ENCODE measurements around the gene PPP1R15B.

The PPP1R15B gene

GRCh38 chr1:204411451-204412204 is at the start of gene PPP1R15B:
TSS of gene PPP1R15B (minus strand) at chr1:204411817. CDS start at chr1:204411411, 406 bp downstream.
- DNase-seq (ENCODE audit: low read depth in 1 of 2, low spot score in 1 of 2), result peak; percentile 94 to 98

GRCh38 chr1:204460346-204460745 is 48.7 kb upstream of the PPP1R15B start:
- DNase-seq (ENCODE audit: low read depth in 1 of 2, low spot score in 1 of 2), result no peak

GRCh38 chr1:204459706-204460105 is 48.1 kb upstream of the PPP1R15B start:
- no peak for DNase-seq (ENCODE audit: low read depth in 1 of 2, low spot score in 1 of 2)

- DNase-seq (ENCODE audit: low read depth in 1 of 2, low spot score in 1 of 2), result no peak
These were observed 46.0 kb upstream of the PPP1R15B start for GRCh38 chr1:204457666-204458065.

GRCh38 chr1:204456826-204457442 is 45.3 kb upstream of the PPP1R15B start:
- DNase-seq (ENCODE audit: low read depth in 1 of 2, low spot score in 1 of 2), result no peak

GRCh38 chr1:204455831-204456145 is 44.2 kb upstream of the PPP1R15B start:
- DNase-seq (ENCODE audit: low read depth in 1 of 2, low spot score in 1 of 2), result no peak

GRCh38 chr1:204455063-204455830 is 43.6 kb upstream of the PPP1R15B start:
- DNase-seq (ENCODE audit: low read depth in 1 of 2, low spot score in 1 of 2), result no peak

GRCh38 chr1:204454476-204454875 is 42.9 kb upstream of the PPP1R15B start:
- no peak for DNase-seq (ENCODE audit: low read depth in 1 of 2, low spot score in 1 of 2)

- peak; percentile 13 to 69 for DNase-seq (ENCODE audit: low read depth in 1 of 2, low spot score in 1 of 2)
These were observed 41.6 kb upstream of the PPP1R15B start for GRCh38 chr1:204453141-204453772.

GRCh38 chr1:204451352-204452124 is 39.9 kb upstream of the PPP1R15B start:
- DNase-seq (ENCODE audit: low read depth in 1 of 2, low spot score in 1 of 2), result no peak

- no peak for DNase-seq (ENCODE audit: low read depth in 1 of 2, low spot score in 1 of 2)
These were observed 39.0 kb upstream of the PPP1R15B start for GRCh38 chr1:204450461-204451257.

- DNase-seq (ENCODE audit: low read depth in 1 of 2, low spot score in 1 of 2), result no peak
These were observed 38.2 kb upstream of the PPP1R15B start for GRCh38 chr1:204449678-204450280.

- no peak for DNase-seq (ENCODE audit: low read depth in 1 of 2, low spot score in 1 of 2)
These were observed 37.5 kb upstream of the PPP1R15B start for GRCh38 chr1:204448991-204449677.

- DNase-seq (ENCODE audit: low read depth in 1 of 2, low spot score in 1 of 2), result no peak
These were observed 36.8 kb upstream of the PPP1R15B start for GRCh38 chr1:204448344-204448964.

- DNase-seq (ENCODE audit: low read depth in 1 of 2, low spot score in 1 of 2), result no peak
These were observed 36.1 kb upstream of the PPP1R15B start for GRCh38 chr1:204447736-204448135.

- no peak for DNase-seq (ENCODE audit: low read depth in 1 of 2, low spot score in 1 of 2)
These were observed 35.6 kb upstream of the PPP1R15B start for GRCh38 chr1:204447190-204447589.

GRCh38 chr1:204446413-204447111 is 34.9 kb upstream of the PPP1R15B start:
- DNase-seq (ENCODE audit: low read depth in 1 of 2, low spot score in 1 of 2), result peak; percentile 57 to 63

GRCh38 chr1:204445860-204446412 is 34.3 kb upstream of the PPP1R15B start:
- DNase-seq (ENCODE audit: low read depth in 1 of 2, low spot score in 1 of 2), result no peak
